Panc1 (cell line): ENCODE measurements around the gene RCOR3.

Experiments used
- POLR2AphosphoS5 ChIP-seq: IDR thresholded peaks from 2 replicates; pipeline ENCODE4 v1.6.1; 2012; ENCODE audit warnings: mild to moderate bottlenecking, low read depth, low read length, moderate library complexity
- SIN3A ChIP-seq: IDR thresholded peaks from 2 replicates; pipeline ENCODE4 v1.6.1; 2012; ENCODE audit warnings: low read depth, mild to moderate bottlenecking, low read length, moderate library complexity, borderline replicate concordance; ENCODE audit not compliant: insufficient read depth
- TCF7L2 ChIP-seq: IDR thresholded peaks from 2 replicates; pipeline ENCODE4 v1.6.1; 2011; ENCODE audit warnings: mild to moderate bottlenecking, low read depth, low read length, inconsistent platforms
- TF ChIP-seq, protein P1 (sequence below): fragments of 450-650 bp; IDR thresholded peaks from 2 replicates; pipeline ENCODE4 v1.5.1; 2017; ENCODE audit warnings: mild to moderate bottlenecking

DNA sequence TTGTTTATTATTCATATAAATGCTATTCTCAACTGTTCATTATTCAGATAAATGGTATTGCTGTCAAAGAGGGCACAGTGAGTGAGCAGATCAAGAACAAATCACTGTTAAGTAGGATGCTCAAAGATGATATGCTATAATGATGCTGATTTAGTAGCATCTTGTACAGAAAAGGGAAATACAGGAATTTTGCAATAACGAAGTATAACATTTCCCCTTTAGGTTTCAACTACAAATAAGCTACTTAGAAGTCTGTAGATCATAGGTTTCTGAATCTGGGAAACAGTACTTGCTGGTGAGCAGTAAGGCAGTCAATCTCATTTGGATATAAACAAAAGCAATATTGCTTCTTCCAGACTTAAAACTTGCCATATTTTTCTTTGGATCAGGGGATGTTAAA lies 27.3 kb upstream of the RCOR3 start:
- TF ChIP-seq, protein P1, sequence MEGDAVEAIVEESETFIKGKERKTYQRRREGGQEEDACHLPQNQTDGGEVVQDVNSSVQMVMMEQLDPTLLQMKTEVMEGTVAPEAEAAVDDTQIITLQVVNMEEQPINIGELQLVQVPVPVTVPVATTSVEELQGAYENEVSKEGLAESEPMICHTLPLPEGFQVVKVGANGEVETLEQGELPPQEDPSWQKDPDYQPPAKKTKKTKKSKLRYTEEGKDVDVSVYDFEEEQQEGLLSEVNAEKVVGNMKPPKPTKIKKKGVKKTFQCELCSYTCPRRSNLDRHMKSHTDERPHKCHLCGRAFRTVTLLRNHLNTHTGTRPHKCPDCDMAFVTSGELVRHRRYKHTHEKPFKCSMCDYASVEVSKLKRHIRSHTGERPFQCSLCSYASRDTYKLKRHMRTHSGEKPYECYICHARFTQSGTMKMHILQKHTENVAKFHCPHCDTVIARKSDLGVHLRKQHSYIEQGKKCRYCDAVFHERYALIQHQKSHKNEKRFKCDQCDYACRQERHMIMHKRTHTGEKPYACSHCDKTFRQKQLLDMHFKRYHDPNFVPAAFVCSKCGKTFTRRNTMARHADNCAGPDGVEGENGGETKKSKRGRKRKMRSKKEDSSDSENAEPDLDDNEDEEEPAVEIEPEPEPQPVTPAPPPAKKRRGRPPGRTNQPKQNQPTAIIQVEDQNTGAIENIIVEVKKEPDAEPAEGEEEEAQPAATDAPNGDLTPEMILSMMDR = no peak
- TF ChIP-seq POLR2AphosphoS5 (no peak), SIN3A (no peak), TCF7L2 (no peak)
